ENCODE data around the gene DNASE1L2.

- TF ChIP-seq, protein P1, sequence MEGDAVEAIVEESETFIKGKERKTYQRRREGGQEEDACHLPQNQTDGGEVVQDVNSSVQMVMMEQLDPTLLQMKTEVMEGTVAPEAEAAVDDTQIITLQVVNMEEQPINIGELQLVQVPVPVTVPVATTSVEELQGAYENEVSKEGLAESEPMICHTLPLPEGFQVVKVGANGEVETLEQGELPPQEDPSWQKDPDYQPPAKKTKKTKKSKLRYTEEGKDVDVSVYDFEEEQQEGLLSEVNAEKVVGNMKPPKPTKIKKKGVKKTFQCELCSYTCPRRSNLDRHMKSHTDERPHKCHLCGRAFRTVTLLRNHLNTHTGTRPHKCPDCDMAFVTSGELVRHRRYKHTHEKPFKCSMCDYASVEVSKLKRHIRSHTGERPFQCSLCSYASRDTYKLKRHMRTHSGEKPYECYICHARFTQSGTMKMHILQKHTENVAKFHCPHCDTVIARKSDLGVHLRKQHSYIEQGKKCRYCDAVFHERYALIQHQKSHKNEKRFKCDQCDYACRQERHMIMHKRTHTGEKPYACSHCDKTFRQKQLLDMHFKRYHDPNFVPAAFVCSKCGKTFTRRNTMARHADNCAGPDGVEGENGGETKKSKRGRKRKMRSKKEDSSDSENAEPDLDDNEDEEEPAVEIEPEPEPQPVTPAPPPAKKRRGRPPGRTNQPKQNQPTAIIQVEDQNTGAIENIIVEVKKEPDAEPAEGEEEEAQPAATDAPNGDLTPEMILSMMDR (IDR thresholded peaks at IDR 0.05), result no peak
- no peak for TF ChIP-seq POLR2A (IDR thresholded peaks at IDR 0.05)
These were observed 24.0 kb downstream of the DNASE1L2 start for GRCh38 chr16:2260250-2260649.
